SK-N-MC (cell line): ENCODE results near the gene PVALEF.

Experiments
- EZH2 ChIP-seq: fragments of 200-600 bp; sonication (generic); IDR thresholded peaks from one replicate; pipeline ENCODE4 v1.6.1; 2017; ENCODE audit warnings: antibody characterized with exemption
- POLR2AphosphoS5 ChIP-seq: IDR thresholded peaks from 2 replicates; pipeline ENCODE4 v1.6.1; 2012; ENCODE audit warnings: mild to moderate bottlenecking, low read depth, low read length, borderline replicate concordance

GRCh38 chr17:81140018-81140417 is 25.3 kb upstream of the PVALEF start:
- TF ChIP-seq POLR2AphosphoS5: no peak
- no peak for TF ChIP-seq EZH2
